Endothelial cell of umbilical vein (primary cell): ENCODE data around the gene EPN2. TPM values are rescaled to one million over a fixed set of nuclear protein-coding genes. Genes with fewer than 3 reads are reported as not detected.

Experiments used
- BruUV-seq: library from RNA; stranded (reverse); fragments of 400-500 nt; replicated peaks from 2 replicates; lab custom pipeline; 2021; lab: Mats Ljungman, UMichigan
- CTCF ChIA-PET: fragments of 300-600, 350-600 bp; sonication (Branson Sonifier 250); formaldehyde crosslinking; loops from one replicate; lab custom pipeline; 2021; ENCODE audit warnings: antibody characterized with exemption, inconsistent platforms; lab: Charles Lee
- POLR2A ChIA-PET: fragments of 300-600, 350-600 bp; sonication (Branson Sonifier 250); formaldehyde crosslinking; loops from one replicate; lab custom pipeline; 2021; ENCODE audit warnings: antibody characterized with exemption, inconsistent platforms; lab: Charles Lee
- DNase-seq: peaks from one replicate; pipeline ENCODE4 v3.0.0-alpha.2; 2011; ENCODE audit warnings: low read depth, low spot score
- FAIRE-seq: peaks from 2 replicates; lab custom pipeline; 2011; peaks lifted over from hg19 to GRCh38; lab: Jason Lieb, UNC
- H2AFZ ChIP-seq: 2 replicates; pipeline ENCODE4 v1.6.0; 2012; ENCODE audit warnings: low read depth, low read length, control low read depth, inconsistent platforms
- H3K27ac ChIP-seq: 2 replicates; pipeline ENCODE4 v1.5.1; 2011; ENCODE audit warnings: low read depth, mild to moderate bottlenecking, control low read depth, low read length, moderate library complexity; ENCODE audit not compliant: insufficient read depth
- H3K27me3 ChIP-seq, 2 experiments: 2 replicates each; pipeline versions ENCODE4 v1.6.0 to v1.6.1; 2011; ENCODE audit warnings: low read length in 2 of 2, mixed read lengths in 1 of 2; ENCODE audit not compliant: control insufficient read depth in 2 of 2, insufficient read depth in 2 of 2
- H3K36me3 ChIP-seq, 2 experiments: 2 replicates in 1 of 2; 3 replicates in 1 of 2; pipeline ENCODE4 v1.5.1; 2011; ENCODE audit warnings: low read length in 2 of 2, mild to moderate bottlenecking in 1 of 2, moderate library complexity in 1 of 2; ENCODE audit not compliant: control insufficient read depth in 2 of 2, insufficient read depth in 2 of 2; ENCODE audit errors: extremely low read depth in 1 of 2
- H3K4me1 ChIP-seq: 3 replicates; pipeline ENCODE4 v1.5.1; 2011; ENCODE audit warnings: mild to moderate bottlenecking, low read length; ENCODE audit not compliant: control insufficient read depth, insufficient read depth; ENCODE audit errors: extremely low read depth
- H3K4me2 ChIP-seq: 2 replicates; pipeline ENCODE4 v1.6.1; 2011; ENCODE audit warnings: low read length, control low read depth, mixed read lengths; ENCODE audit not compliant: insufficient read depth
- H3K4me3 ChIP-seq, 3 experiments: fragments of 200-600 bp in 1 of 3; sonication (generic), shearing (Covaris generic) in 1 of 3; replicated peaks in 1 of 3; 2 replicates each; pipeline ENCODE4 v1.5.1; 2011 to 2016; ENCODE audit warnings: control low read depth in 3 of 3, low read length in 3 of 3, mild to moderate bottlenecking in 2 of 3, inconsistent platforms in 1 of 3, low read depth in 1 of 3, moderate library complexity in 1 of 3; ENCODE audit not compliant: insufficient read depth in 1 of 3
- H3K79me2 ChIP-seq: 2 replicates; pipeline ENCODE4 v1.6.0; 2012; ENCODE audit warnings: low read length, inconsistent platforms; ENCODE audit not compliant: control insufficient read depth, insufficient read depth
- H3K9ac ChIP-seq: replicated peaks from 2 replicates; pipeline ENCODE3; 2011; ENCODE audit warnings: low read length, control low read depth; ENCODE audit not compliant: insufficient read depth; ENCODE audit errors: extremely low read depth
- H3K9me1 ChIP-seq: replicated peaks from 3 replicates; pipeline ENCODE4 v1.6.0; 2011; ENCODE audit warnings: mild to moderate bottlenecking, low read length; ENCODE audit not compliant: control insufficient read depth, insufficient read depth; ENCODE audit errors: extremely low read depth
- H3K9me3 ChIP-seq: replicated peaks from 2 replicates; pipeline ENCODE4 v1.5.1; 2012; ENCODE audit warnings: low read length, inconsistent platforms; ENCODE audit not compliant: control insufficient read depth, insufficient read depth
- H4K20me1 ChIP-seq: replicated peaks from 2 replicates; pipeline ENCODE3; 2011; ENCODE audit warnings: mild to moderate bottlenecking, low read length; ENCODE audit not compliant: control insufficient read depth, insufficient read depth; ENCODE audit errors: extremely low read depth
- EZH2 ChIP-seq: IDR thresholded peaks from 2 replicates; pipeline ENCODE4 v1.6.1; 2012; ENCODE audit warnings: borderline replicate concordance, low read depth, mild to moderate bottlenecking, moderate library complexity, low read length, inconsistent platforms; ENCODE audit not compliant: severe bottlenecking
- FOS ChIP-seq: IDR thresholded peaks from 2 replicates; pipeline ENCODE4 v1.6.1; 2011; ENCODE audit warnings: mild to moderate bottlenecking, low read length, moderate library complexity, borderline replicate concordance; ENCODE audit not compliant: insufficient read depth
- GATA2 ChIP-seq: IDR thresholded peaks from 2 replicates; pipeline ENCODE4 v1.7.0; 2011; ENCODE audit warnings: low read depth, mild to moderate bottlenecking, moderate library complexity, mixed read lengths, low read length; ENCODE audit not compliant: insufficient read length, insufficient read depth
- JUN ChIP-seq: IDR thresholded peaks from 2 replicates; pipeline ENCODE4 v1.6.1; 2011; ENCODE audit warnings: borderline replicate concordance, low read depth; ENCODE audit not compliant: insufficient read length, insufficient read depth
- MYC ChIP-seq: IDR thresholded peaks from one replicate; pipeline ENCODE4 v1.6.1; 2011; ENCODE audit warnings: mild to moderate bottlenecking, low read depth, low read length
- POLR2A ChIP-seq: IDR thresholded peaks from 2 replicates; pipeline ENCODE4 v1.6.1; 2012; ENCODE audit warnings: low read depth, mild to moderate bottlenecking, control low read depth, low read length
- POLR2AphosphoS5 ChIP-seq: IDR thresholded peaks from 2 replicates; pipeline ENCODE4 v1.6.1; 2012; ENCODE audit warnings: low read depth, mild to moderate bottlenecking, control low read depth, low read length, moderate library complexity; ENCODE audit not compliant: insufficient read depth
- dilution Hi-C: fragments of 300-500 bp; cut with MboI; formaldehyde crosslinking; loops from one replicate; pipeline ENCODE4 v1.15.0; 2019; ENCODE audit warnings: low sequenced_read_pairs; ENCODE audit not compliant: extremely low pct_ligation_motif_present
- intact Hi-C: fragments of 100-400 bp; cut with micrococcal nuclease; formaldehyde crosslinking; loops from one replicate; pipeline ENCODE4 v1.10.0; 2022
- polyA plus RNA-seq, 4 experiments: library from polyadenylated mRNA; depleted of rRNA in 3 of 4; stranded (reverse) in 3 of 4; unstranded in 1 of 4; fragments of >200 nt; gene quantifications; 2 replicates each; pipeline versions ENCODE4 v1.2.1 to v1.2.3, GENCODE V29; 2011 to 2012; ENCODE audit warnings: missing spikeins in 1 of 4
- total RNA-seq: library from RNA; stranded (reverse); gene quantifications from 2 replicates; pipeline ENCODE4 v1.2.3, GENCODE V29; 2021
- TF ChIP-seq, protein P1 (sequence below): IDR thresholded peaks from 2 replicates; pipeline ENCODE4 v1.6.1; 2011; ENCODE audit not compliant: insufficient read depth, insufficient read length
- TF ChIP-seq, protein P2 (sequence below), 2 donors: IDR thresholded peaks; 1 replicate in 1 of 2; 2 replicates in 1 of 2; pipeline ENCODE4 v1.5.1; 2011; ENCODE audit warnings: low read length in 2 of 2, mild to moderate bottlenecking in 2 of 2, moderate library complexity in 2 of 2, control low read depth in 1 of 2, inconsistent platforms in 1 of 2, low read depth in 1 of 2; ENCODE audit not compliant: insufficient read depth in 1 of 2; ENCODE audit errors: extremely low read depth in 1 of 2

EPN2 gene
- total and polyA plus RNA-seq, 2 donors (not counting 3 experiments of a cell fraction or from before 2014, with no cell fraction given), result 40.3 to 70.5 TPM

DNA sequence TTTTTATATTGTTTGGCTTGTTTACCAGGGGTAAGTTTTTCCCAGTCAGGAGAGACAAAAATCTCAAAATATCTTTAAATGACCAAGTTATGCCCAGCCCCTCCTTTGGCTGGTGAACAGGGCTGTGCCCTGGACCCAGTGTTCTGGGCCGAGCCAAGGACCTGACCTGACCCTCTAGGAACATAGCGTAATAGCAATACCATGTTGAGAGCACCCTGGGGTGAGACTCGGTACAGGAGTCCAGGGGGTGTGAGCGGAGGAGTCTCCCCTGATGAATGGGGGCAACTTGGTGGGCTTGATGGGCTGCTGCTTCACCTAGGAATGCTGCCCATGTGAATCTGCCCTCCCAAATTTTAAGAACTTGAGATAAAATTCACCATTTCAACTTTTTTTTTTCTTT, 77.9 kb downstream of the EPN2 start:
- TF ChIP-seq POLR2A (no peak), MYC (no peak), JUN (no peak), FOS (no peak), POLR2AphosphoS5 (no peak), EZH2 (no peak), GATA2 (no peak)
- TF ChIP-seq, protein P1, sequence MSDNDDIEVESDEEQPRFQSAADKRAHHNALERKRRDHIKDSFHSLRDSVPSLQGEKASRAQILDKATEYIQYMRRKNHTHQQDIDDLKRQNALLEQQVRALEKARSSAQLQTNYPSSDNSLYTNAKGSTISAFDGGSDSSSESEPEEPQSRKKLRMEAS, result no peak
- TF ChIP-seq, protein P2, sequence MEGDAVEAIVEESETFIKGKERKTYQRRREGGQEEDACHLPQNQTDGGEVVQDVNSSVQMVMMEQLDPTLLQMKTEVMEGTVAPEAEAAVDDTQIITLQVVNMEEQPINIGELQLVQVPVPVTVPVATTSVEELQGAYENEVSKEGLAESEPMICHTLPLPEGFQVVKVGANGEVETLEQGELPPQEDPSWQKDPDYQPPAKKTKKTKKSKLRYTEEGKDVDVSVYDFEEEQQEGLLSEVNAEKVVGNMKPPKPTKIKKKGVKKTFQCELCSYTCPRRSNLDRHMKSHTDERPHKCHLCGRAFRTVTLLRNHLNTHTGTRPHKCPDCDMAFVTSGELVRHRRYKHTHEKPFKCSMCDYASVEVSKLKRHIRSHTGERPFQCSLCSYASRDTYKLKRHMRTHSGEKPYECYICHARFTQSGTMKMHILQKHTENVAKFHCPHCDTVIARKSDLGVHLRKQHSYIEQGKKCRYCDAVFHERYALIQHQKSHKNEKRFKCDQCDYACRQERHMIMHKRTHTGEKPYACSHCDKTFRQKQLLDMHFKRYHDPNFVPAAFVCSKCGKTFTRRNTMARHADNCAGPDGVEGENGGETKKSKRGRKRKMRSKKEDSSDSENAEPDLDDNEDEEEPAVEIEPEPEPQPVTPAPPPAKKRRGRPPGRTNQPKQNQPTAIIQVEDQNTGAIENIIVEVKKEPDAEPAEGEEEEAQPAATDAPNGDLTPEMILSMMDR (IDR thresholded peaks at IDR 0.05; ENCODE audit: extremely low read depth in 1 of 2, insufficient read depth in 1 of 2, low read depth in 1 of 2, low read length in 2 of 2), result no peak
- no TSS peak for BruUV-seq
- Histone ChIP-seq H3K27me3 (no peaks in the 10 kb centered on the region), H3K4me2 (no peak overlapping the region), H4K20me1 (no peaks in the 10 kb centered on the region), H3K79me2 (no peaks in the 10 kb centered on the region), H3K9ac (no peak overlapping the region), H3K9me3 (no peaks in the 10 kb centered on the region), H3K9me1 (no peaks in the 10 kb centered on the region), H3K27ac (no peak overlapping the region), H3K4me3 (no peak overlapping the region), H2AFZ (no peak overlapping the region), H3K4me1 (peaks cover 35% of the 10 kb centered on the region), H3K36me3 (peaks cover 7 to 18% of the 10 kb centered on the region in 2 experiments)
- ChIA-PET POLR2A (no interaction called here), CTCF (no interaction called here)
- DNase-seq, result no peak
- intact Hi-C loops (no loop called here), dilution Hi-C loops (no loop called here)
- FAIRE-seq, result no peak
